NOMO-1 (cell line): Measurements from ENCODE around the gene CLSTN2.

ENCODE experiments used
- DNase-seq, 2 experiments: peaks; one replicate each; lab custom pipeline; 2025; ENCODE audit not compliant: unreplicated experiment in 2 of 2; lab: John Stamatoyannopoulos, UW

The CLSTN2 gene

GRCh38 chr3:140559546-140559945 is 624.6 kb downstream of the CLSTN2 start:
- no peak for DNase-seq

GRCh38 chr3:140563206-140563760 is 628.3 kb downstream of the CLSTN2 start:
- DNase-seq, result no peak

GRCh38 chr3:140568131-140568530 is 633.1 kb downstream of the CLSTN2 start:
- no peak for DNase-seq

- DNase-seq, result no peak
Measured at GRCh38 chr3:140568842-140569520, 634.0 kb downstream of the CLSTN2 start.

GRCh38 chr3:140570602-140571001 is 635.6 kb downstream of the CLSTN2 start:
- no peak for DNase-seq

- no peak for DNase-seq
Measured at GRCh38 chr3:140571836-140572235, 636.9 kb downstream of the CLSTN2 start.

GRCh38 chr3:140572334-140572733 is 637.3 kb downstream of the CLSTN2 start:
- no peak for DNase-seq

- no peak for DNase-seq
Measured at GRCh38 chr3:140573011-140573410, 638.0 kb downstream of the CLSTN2 start.

GRCh38 chr3:140574375-140574774 is 639.4 kb downstream of the CLSTN2 start:
- DNase-seq, result no peak

GRCh38 chr3:140576449-140576848 is 641.5 kb downstream of the CLSTN2 start:
- DNase-seq, result no peak

GRCh38 chr3:140577911-140578310 is 642.9 kb downstream of the CLSTN2 start:
- no peak for DNase-seq

GRCh38 chr3:140579260-140579659 is 644.3 kb downstream of the CLSTN2 start:
- no peak for DNase-seq

- no peak for DNase-seq
Measured at GRCh38 chr3:140580746-140581145, 645.8 kb downstream of the CLSTN2 start.

- DNase-seq, result no peak
Measured at GRCh38 chr3:140584549-140584948, 649.6 kb downstream of the CLSTN2 start.

GRCh38 chr3:140585828-140586227 is 650.8 kb downstream of the CLSTN2 start:
- DNase-seq, result no peak

GRCh38 chr3:140586311-140586710 is 651.3 kb downstream of the CLSTN2 start:
- DNase-seq, result no peak

GRCh38 chr3:140588558-140588957 is 653.6 kb downstream of the CLSTN2 start:
- no peak for DNase-seq

GRCh38 chr3:140593766-140594165 is 658.8 kb downstream of the CLSTN2 start:
- DNase-seq, result no peak

GRCh38 chr3:140595295-140595694 is 660.3 kb downstream of the CLSTN2 start:
- no peak for DNase-seq

- DNase-seq, result no peak
Measured at GRCh38 chr3:140597364-140597763, 662.4 kb downstream of the CLSTN2 start.

- no peak for DNase-seq
Measured at GRCh38 chr3:140597792-140598191, 662.8 kb downstream of the CLSTN2 start.

- no peak for DNase-seq
Measured at GRCh38 chr3:140599009-140599408, 664.0 kb downstream of the CLSTN2 start.

- no peak for DNase-seq
Measured at GRCh38 chr3:140599496-140599895, 664.5 kb downstream of the CLSTN2 start.
